GM21786 (cell line): ENCODE data around the gene MYBPC2.

Source experiments
- ATAC-seq: cut with Tn5 transposase; IDR thresholded peaks from one replicate; pipeline ENCODE4 v1.9.1; 2021; ENCODE audit not compliant: unreplicated experiment

MYBPC2 gene

GRCh38 chr19:50496189-50497021 lies 63.7 kb downstream of the MYBPC2 start:
- no peak for ATAC-seq

GRCh38 chr19:50497022-50497405 lies 64.3 kb downstream of the MYBPC2 start:
- no peak for ATAC-seq

GRCh38 chr19:50498219-50499056 lies 65.7 kb downstream of the MYBPC2 start:
- ATAC-seq: no peak

- no peak for ATAC-seq
These were observed 67.5 kb downstream of the MYBPC2 start for GRCh38 chr19:50500060-50500752.

- ATAC-seq: no peak
These were observed 68.1 kb downstream of the MYBPC2 start for GRCh38 chr19:50500753-50501151.

GRCh38 chr19:50501186-50501567 lies 68.5 kb downstream of the MYBPC2 start:
- ATAC-seq: no peak

- ATAC-seq: no peak
These were observed 69.1 kb downstream of the MYBPC2 start for GRCh38 chr19:50501568-50502475.

- ATAC-seq: no peak
These were observed 73.3 kb downstream of the MYBPC2 start for GRCh38 chr19:50505856-50506611.

- no peak for ATAC-seq
These were observed 74.0 kb downstream of the MYBPC2 start for GRCh38 chr19:50506700-50507099.

- no peak for ATAC-seq
These were observed 74.7 kb downstream of the MYBPC2 start for GRCh38 chr19:50507376-50507775.

- no peak for ATAC-seq
These were observed 76.1 kb downstream of the MYBPC2 start for GRCh38 chr19:50508843-50509190.

GRCh38 chr19:50509366-50509765 lies 76.7 kb downstream of the MYBPC2 start:
- ATAC-seq: no peak

- ATAC-seq: no peak
These were observed 77.5 kb downstream of the MYBPC2 start for GRCh38 chr19:50510121-50510670.

GRCh38 chr19:50510700-50511068 lies 78.0 kb downstream of the MYBPC2 start:
- ATAC-seq: no peak

- ATAC-seq: peak; percentile 90
These were observed 78.6 kb downstream of the MYBPC2 start, which contains the start of gene JOSD2 for GRCh38 chr19:50511069-50511822. TSS of gene JOSD2 (minus strand) at chr19:50511191. CDS start at chr19:50510431, 760 bp downstream.

GRCh38 chr19:50512112-50512998 lies 79.7 kb downstream of the MYBPC2 start:
- ATAC-seq: no peak

- ATAC-seq: no peak
These were observed 80.5 kb downstream of the MYBPC2 start for GRCh38 chr19:50512999-50513745.
